Neural cell (in vitro differentiated cells): ENCODE data around the gene ABCC3. TPM values are rescaled to one million over a fixed set of nuclear protein-coding genes. Genes with fewer than 3 reads are reported as not detected.

Experiments
- H2AFZ ChIP-seq: fragments of 200-600, 300-800 bp; sonication (generic), shearing (Covaris generic); 2 replicates; pipeline ENCODE4 v1.6.0; 2014; ENCODE audit warnings: low read depth, mild to moderate bottlenecking, antibody characterized with exemption, low read length, moderate library complexity
- H3F3A ChIP-seq: fragments of 200-600 bp; shearing (Covaris generic); 2 replicates; pipeline ENCODE4 v1.6.1; 2016; ENCODE audit warnings: mild to moderate bottlenecking, moderate library complexity, mixed read lengths, antibody characterized with exemption, low read length; ENCODE audit not compliant: insufficient read depth, poor library complexity, severe bottlenecking
- H3K27ac ChIP-seq: fragments of 200-600, 300-800 bp; sonication (generic), shearing (Covaris generic); 2 replicates; pipeline ENCODE4 v1.5.1; 2014; ENCODE audit warnings: mild to moderate bottlenecking, low read length, moderate library complexity
- H3K27me3 ChIP-seq: fragments of 300-800, 200-600 bp; sonication (generic), shearing (Covaris generic); 2 replicates; pipeline ENCODE4 v1.6.0; 2014; ENCODE audit warnings: mild to moderate bottlenecking, low read depth, low read length, moderate library complexity; ENCODE audit not compliant: insufficient read depth
- H3K36me3 ChIP-seq: fragments of 300-800, 200-600 bp; sonication (generic), shearing (Covaris generic); 2 replicates; pipeline ENCODE4 v1.5.1; 2014; ENCODE audit warnings: mild to moderate bottlenecking, antibody characterized with exemption, low read length, moderate library complexity; ENCODE audit not compliant: insufficient read depth
- H3K4me2 ChIP-seq: fragments of 300-800, 200-600 bp; sonication (generic), shearing (Covaris generic); 2 replicates; pipeline ENCODE4 v1.6.0; 2014; ENCODE audit warnings: mild to moderate bottlenecking, low read length
- H3K4me3 ChIP-seq: fragments of 300-800, 200-600 bp; sonication (generic), shearing (Covaris generic); 2 replicates; pipeline ENCODE4 v1.5.1; 2014; ENCODE audit warnings: mild to moderate bottlenecking, low read length, moderate library complexity
- H3K79me2 ChIP-seq: fragments of 200-600 bp; shearing (Covaris generic); replicated peaks from 2 replicates; pipeline ENCODE4 v1.6.0; 2014; ENCODE audit warnings: mild to moderate bottlenecking, low read length, moderate library complexity; ENCODE audit not compliant: insufficient read depth
- H3K9ac ChIP-seq: fragments of 300-800, 200-600 bp; sonication (generic), shearing (Covaris generic); 2 replicates; pipeline ENCODE4 v1.6.1; 2016; ENCODE audit warnings: mild to moderate bottlenecking, low read length, mixed read lengths
- H3K9me2 ChIP-seq: fragments of 200-600 bp; shearing (Covaris generic); 2 replicates; pipeline ENCODE4 v1.6.1; 2016; ENCODE audit warnings: mild to moderate bottlenecking, low read length, mixed read lengths; ENCODE audit not compliant: insufficient read depth
- H3K9me3 ChIP-seq: fragments of 200-600, 300-800 bp; sonication (generic), shearing (Covaris generic); 2 replicates; pipeline ENCODE4 v1.6.1; 2016; ENCODE audit warnings: mild to moderate bottlenecking, mixed run types, low read length, moderate library complexity, mixed read lengths
- H4K20me1 ChIP-seq: fragments of 200-600 bp; shearing (Covaris generic); 2 replicates; pipeline ENCODE4 v1.6.1; 2016; ENCODE audit warnings: mild to moderate bottlenecking, mixed run types; ENCODE audit not compliant: insufficient read depth
- EP300 ChIP-seq: fragments of 450-650 bp; conservative IDR thresholded peaks from 2 replicates; pipeline ENCODE4 v1.6.1; 2014; ENCODE audit warnings: antibody characterized with exemption, mild to moderate bottlenecking, moderate library complexity; ENCODE audit not compliant: poor library complexity, severe bottlenecking
- EZH2 ChIP-seq: fragments of 200-600, 300-800 bp; shearing (Covaris generic), sonication (generic); IDR thresholded peaks from 2 replicates; pipeline ENCODE4 v1.6.1; 2014; ENCODE audit warnings: antibody characterized with exemption, low read length, borderline replicate concordance, mild to moderate bottlenecking; ENCODE audit not compliant: insufficient read depth, poor library complexity, severe bottlenecking
- MXI1 ChIP-seq: fragments of 450-650 bp; conservative IDR thresholded peaks from 2 replicates; pipeline ENCODE4 v1.6.1; 2014; ENCODE audit warnings: antibody characterized with exemption, mild to moderate bottlenecking; ENCODE audit not compliant: poor library complexity, severe bottlenecking
- POLR2AphosphoS5 ChIP-seq: IDR thresholded peaks from 2 replicates; pipeline ENCODE4 v1.6.1; 2012
- RAD21 ChIP-seq: fragments of 450-650 bp; conservative IDR thresholded peaks from 2 replicates; pipeline ENCODE4 v1.6.1; 2014; ENCODE audit warnings: antibody characterized with exemption, mild to moderate bottlenecking, moderate library complexity
- SMC3 ChIP-seq: fragments of 450-650 bp; conservative IDR thresholded peaks from 2 replicates; pipeline ENCODE4 v1.6.1; 2014; ENCODE audit warnings: antibody characterized with exemption, mild to moderate bottlenecking, moderate library complexity; ENCODE audit not compliant: poor library complexity
- TAF1 ChIP-seq: IDR thresholded peaks from 2 replicates; pipeline ENCODE4 v1.6.1; 2012; ENCODE audit warnings: low read depth
- polyA plus RNA-seq: library from polyadenylated mRNA; depleted of rRNA; stranded (reverse); fragments of >200 nt; gene quantifications from 2 replicates; pipeline ENCODE4 v1.2.3, GENCODE V29; 2014
- TF ChIP-seq, protein P1 (sequence below): fragments of 450-650 bp; IDR thresholded peaks from 2 replicates; pipeline ENCODE4 v1.5.1; 2014; ENCODE audit warnings: antibody characterized with exemption, mild to moderate bottlenecking, moderate library complexity; ENCODE audit not compliant: poor library complexity, severe bottlenecking
- TF ChIP-seq, protein P2 (sequence below): IDR thresholded peaks from 2 replicates; pipeline ENCODE4 v1.6.1; 2012; ENCODE audit warnings: borderline replicate concordance

ABCC3 gene
- polyA plus RNA-seq, 1 donor from 2014 or later, result not detected

DNA sequence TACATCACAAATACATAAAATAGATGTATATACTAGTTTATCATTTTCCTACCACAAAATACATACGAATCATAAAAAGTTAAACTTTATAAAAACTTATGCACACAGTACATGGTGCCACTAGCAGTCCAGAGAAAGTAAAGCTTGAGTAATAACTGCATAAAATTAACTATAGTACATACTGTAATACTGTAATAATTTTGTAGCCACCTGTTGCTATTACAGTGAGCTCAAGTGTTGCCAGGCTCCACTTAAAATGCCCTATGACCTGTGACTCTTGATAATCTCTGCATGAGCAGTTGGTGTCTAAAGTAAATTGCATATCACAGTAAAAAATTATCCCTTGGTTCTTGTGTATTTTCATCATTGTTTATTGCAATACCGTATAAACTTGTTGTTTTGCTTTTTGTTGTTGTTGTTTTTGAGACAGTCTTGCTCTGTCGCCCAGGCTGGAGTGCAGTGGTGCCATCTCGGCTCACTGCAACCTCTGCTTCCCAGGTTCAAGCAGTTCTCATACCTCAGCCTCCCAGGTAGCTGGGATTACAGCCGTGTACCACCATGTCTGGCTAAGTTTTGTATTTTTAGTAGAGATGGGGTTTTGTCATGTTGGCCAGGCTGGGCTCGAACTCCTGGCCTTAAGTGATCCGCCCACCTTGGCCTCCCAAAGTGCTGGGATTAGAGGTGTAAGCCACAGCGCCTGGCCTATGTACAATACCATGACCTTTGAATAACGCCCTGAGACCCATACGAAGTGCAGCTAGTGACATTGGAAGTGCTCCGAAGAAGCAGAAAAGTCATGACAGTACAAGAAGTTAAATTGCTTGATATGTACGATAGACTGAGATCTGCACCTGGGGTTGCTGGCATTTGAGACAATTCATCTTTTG is 91.3 kb downstream of the ABCC3 start:
- H3K9me2 ChIP-seq, result no peaks in the 10 kb centered on the region
- no peak overlapping the region for H2AFZ ChIP-seq
- H3K4me3 ChIP-seq, result no peak overlapping the region
- no peak overlapping the region for H3K27ac ChIP-seq
- no peaks in the 10 kb centered on the region for H3K36me3 ChIP-seq
- TF ChIP-seq, protein P1, sequence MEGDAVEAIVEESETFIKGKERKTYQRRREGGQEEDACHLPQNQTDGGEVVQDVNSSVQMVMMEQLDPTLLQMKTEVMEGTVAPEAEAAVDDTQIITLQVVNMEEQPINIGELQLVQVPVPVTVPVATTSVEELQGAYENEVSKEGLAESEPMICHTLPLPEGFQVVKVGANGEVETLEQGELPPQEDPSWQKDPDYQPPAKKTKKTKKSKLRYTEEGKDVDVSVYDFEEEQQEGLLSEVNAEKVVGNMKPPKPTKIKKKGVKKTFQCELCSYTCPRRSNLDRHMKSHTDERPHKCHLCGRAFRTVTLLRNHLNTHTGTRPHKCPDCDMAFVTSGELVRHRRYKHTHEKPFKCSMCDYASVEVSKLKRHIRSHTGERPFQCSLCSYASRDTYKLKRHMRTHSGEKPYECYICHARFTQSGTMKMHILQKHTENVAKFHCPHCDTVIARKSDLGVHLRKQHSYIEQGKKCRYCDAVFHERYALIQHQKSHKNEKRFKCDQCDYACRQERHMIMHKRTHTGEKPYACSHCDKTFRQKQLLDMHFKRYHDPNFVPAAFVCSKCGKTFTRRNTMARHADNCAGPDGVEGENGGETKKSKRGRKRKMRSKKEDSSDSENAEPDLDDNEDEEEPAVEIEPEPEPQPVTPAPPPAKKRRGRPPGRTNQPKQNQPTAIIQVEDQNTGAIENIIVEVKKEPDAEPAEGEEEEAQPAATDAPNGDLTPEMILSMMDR, result no peak
- TF ChIP-seq TAF1 (no peak), POLR2AphosphoS5 (no peak), EZH2 (no peak), SMC3 (no peak), MXI1 (no peak), EP300 (no peak), RAD21 (no peak)
- TF ChIP-seq, protein P2, sequence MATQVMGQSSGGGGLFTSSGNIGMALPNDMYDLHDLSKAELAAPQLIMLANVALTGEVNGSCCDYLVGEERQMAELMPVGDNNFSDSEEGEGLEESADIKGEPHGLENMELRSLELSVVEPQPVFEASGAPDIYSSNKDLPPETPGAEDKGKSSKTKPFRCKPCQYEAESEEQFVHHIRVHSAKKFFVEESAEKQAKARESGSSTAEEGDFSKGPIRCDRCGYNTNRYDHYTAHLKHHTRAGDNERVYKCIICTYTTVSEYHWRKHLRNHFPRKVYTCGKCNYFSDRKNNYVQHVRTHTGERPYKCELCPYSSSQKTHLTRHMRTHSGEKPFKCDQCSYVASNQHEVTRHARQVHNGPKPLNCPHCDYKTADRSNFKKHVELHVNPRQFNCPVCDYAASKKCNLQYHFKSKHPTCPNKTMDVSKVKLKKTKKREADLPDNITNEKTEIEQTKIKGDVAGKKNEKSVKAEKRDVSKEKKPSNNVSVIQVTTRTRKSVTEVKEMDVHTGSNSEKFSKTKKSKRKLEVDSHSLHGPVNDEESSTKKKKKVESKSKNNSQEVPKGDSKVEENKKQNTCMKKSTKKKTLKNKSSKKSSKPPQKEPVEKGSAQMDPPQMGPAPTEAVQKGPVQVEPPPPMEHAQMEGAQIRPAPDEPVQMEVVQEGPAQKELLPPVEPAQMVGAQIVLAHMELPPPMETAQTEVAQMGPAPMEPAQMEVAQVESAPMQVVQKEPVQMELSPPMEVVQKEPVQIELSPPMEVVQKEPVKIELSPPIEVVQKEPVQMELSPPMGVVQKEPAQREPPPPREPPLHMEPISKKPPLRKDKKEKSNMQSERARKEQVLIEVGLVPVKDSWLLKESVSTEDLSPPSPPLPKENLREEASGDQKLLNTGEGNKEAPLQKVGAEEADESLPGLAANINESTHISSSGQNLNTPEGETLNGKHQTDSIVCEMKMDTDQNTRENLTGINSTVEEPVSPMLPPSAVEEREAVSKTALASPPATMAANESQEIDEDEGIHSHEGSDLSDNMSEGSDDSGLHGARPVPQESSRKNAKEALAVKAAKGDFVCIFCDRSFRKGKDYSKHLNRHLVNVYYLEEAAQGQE, result no peak
- no peaks in the 10 kb centered on the region for H3F3A ChIP-seq
- H3K9me3 ChIP-seq, result no peaks in the 10 kb centered on the region
- H3K4me2 ChIP-seq, result no peak overlapping the region
- no peaks in the 10 kb centered on the region for H3K27me3 ChIP-seq
- peaks cover 11% of the 10 kb centered on the region for H4K20me1 ChIP-seq
- H3K79me2 ChIP-seq, result peaks cover 97% of the 10 kb centered on the region
- H3K9ac ChIP-seq, result no peak overlapping the region

DNA sequence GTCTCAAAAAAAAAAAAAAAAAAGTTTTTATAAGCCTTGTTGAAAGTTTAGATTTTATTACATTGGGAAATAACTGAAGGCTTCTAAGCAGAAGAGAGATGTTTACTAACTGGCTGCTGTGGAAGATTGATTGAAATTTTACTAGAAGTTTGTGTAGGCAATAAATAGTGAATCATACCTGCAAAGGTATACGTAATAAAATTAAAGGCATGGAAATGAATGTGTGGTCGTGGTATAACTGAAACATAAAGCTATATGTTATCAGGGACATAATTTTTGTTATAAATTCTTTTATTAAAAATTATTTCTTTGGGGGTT is 93.4 kb downstream of the ABCC3 start:
- Histone ChIP-seq H3K9ac (no peak overlapping the region), H4K20me1 (peaks cover 16% of the 10 kb centered on the region), H3K27me3 (no peaks in the 10 kb centered on the region), H3F3A (no peaks in the 10 kb centered on the region), H3K9me3 (no peaks in the 10 kb centered on the region), H3K4me2 (no peak overlapping the region), H3K27ac (no peak overlapping the region), H2AFZ (no peak overlapping the region), H3K36me3 (no peaks in the 10 kb centered on the region), H3K79me2 (peaks cover 94% of the 10 kb centered on the region), H3K4me3 (no peak overlapping the region), H3K9me2 (no peaks in the 10 kb centered on the region)
- TF ChIP-seq RAD21 (no peak), POLR2AphosphoS5 (no peak), EP300 (no peak), EZH2 (no peak), SMC3 (no peak), MXI1 (no peak), TAF1 (no peak)
- TF ChIP-seq, protein P1, result no peak
- TF ChIP-seq, protein P2, result no peak
